H54 (cell line): ENCODE data around the gene PSME2.

Experiments
- DNase-seq: peaks from one replicate; pipeline ENCODE4 v3.0.0; 2011; ENCODE audit warnings: low spot score, mixed read lengths; ENCODE audit not compliant: insufficient read length
- FAIRE-seq: peaks from 3 replicates; lab custom pipeline; 2011; peaks lifted over from hg19 to GRCh38; lab: Jason Lieb, UNC
- POLR2A ChIP-seq: IDR thresholded peaks from 2 replicates; pipeline ENCODE4 v1.6.1; 2011; ENCODE audit warnings: low read depth, mild to moderate bottlenecking, low read length

PSME2 gene

DNA sequence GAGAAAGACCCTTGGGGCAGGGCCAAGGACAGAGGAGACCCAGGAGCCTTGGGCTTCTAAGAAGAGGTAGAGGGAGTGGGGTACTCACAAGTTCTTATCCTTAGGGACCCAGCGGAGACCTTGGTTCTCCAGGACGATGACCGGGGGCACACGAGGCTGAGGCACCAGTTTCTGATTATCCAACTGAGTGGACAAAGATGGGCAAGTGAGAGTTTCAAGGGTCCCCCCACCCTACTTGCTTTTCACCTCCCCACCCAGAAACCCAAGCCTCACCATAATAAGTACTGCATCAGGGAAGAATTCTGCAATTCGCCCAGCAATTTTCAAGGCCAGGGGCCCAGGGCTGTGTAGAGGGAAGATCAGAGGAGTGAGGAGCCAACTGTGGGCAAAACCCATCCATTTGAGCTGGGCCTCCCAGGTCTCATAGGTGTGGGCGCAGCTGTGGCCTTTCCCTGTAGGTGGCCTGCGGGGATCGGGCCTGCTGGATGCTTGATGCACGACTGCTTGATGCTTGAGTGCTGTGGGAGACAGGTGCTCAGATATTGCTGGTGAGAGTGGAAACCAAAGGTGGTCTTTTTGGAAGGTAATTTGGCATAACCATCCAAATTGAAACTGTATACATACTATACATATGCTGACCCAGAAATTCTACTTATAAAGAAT, 7.0 kb downstream of the PSME2 start:
- TF ChIP-seq POLR2A, result no peak
- no peak for FAIRE-seq
- DNase-seq, result no peak

DNA sequence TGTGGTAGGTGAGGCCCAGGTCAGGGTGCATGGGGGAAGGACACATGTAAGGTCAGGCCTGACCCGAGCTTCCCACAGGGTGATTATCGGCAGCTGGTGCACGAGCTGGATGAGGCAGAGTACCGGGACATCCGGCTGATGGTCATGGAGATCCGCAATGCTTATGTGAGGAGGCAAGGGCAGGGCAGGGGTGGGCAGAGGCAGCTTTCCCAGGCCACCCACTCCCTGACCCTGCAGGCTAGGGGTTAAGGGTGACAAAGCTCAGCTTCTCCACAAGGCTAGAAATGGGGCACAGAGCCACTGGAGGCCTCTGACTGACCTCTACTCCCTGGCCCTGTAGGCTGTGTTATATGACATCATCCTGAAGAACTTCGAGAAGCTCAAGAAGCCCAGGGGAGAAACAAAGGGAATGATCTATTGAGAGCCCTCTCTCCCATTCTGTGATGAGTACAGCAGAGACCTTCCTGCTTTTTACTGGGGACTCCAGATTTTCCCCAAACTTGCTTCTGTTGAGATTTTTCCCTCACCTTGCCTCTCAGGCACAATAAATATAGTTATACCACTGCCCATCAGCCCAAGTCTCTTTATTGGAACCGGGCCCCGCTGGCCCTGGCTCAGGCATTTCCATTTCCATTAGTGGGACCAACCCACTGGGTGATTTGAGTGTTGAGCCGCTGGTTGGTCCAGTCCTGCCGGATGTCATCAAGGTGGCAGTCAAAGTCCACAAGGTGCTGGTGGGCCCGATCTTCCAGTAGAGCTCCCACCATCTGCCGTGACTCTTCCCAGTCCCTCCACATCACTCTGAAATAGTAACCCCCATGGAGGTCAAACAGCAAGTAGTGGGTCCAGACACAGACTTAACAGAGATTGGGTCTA, 7.8 kb downstream of the PSME2 start:
- FAIRE-seq (no peak), DNase-seq (no peak)
- no peak for TF ChIP-seq POLR2A

- DNase-seq (no peak), FAIRE-seq (no peak)
- no peak; the same call in 1 of the 2 replicates for TF ChIP-seq POLR2A
These were observed 8.6 kb downstream of the PSME2 start for GRCh38 chr14:24137529-24138395.

DNA sequence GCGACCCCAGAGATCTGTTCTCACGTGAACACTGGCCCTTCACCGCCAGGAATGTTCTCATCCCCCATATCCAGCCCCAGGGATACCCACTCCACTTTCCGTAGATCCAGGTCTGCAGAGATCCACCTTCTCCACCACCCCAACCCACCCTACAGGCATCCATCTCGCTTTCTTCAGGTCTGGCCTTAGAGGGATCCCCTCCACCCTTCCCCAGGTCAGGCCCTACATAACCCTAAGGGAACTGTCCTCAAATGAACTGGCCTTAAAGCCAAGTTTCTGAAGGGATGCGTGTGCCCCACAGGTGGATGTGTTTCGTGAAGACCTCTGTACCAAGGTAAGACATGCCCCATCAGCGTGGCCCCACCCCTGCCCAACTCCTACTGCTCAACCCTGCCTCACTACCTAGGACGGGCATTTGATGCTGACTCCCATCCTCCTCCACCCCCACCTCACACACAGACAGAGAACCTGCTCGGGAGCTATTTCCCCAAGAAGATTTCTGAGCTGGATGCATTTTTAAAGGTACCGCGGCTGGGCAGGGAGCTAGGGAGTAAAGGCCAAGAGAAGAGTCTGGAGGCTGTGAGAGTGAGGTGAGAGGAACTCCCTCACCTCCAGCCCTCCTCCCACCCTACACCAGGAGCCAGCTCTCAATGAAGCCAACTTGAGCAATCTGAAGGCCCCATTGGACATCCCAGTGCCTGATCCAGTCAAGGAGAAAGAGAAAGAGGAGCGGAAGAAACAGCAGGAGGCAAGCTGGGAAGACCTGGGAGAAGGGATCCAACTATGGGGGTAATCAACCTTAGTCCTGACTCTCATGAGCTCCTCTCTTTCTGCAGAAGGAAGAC, 9.5 kb downstream of the PSME2 start:
- DNase-seq (no peak), FAIRE-seq (no peak)
- TF ChIP-seq POLR2A, result no peak

DNA sequence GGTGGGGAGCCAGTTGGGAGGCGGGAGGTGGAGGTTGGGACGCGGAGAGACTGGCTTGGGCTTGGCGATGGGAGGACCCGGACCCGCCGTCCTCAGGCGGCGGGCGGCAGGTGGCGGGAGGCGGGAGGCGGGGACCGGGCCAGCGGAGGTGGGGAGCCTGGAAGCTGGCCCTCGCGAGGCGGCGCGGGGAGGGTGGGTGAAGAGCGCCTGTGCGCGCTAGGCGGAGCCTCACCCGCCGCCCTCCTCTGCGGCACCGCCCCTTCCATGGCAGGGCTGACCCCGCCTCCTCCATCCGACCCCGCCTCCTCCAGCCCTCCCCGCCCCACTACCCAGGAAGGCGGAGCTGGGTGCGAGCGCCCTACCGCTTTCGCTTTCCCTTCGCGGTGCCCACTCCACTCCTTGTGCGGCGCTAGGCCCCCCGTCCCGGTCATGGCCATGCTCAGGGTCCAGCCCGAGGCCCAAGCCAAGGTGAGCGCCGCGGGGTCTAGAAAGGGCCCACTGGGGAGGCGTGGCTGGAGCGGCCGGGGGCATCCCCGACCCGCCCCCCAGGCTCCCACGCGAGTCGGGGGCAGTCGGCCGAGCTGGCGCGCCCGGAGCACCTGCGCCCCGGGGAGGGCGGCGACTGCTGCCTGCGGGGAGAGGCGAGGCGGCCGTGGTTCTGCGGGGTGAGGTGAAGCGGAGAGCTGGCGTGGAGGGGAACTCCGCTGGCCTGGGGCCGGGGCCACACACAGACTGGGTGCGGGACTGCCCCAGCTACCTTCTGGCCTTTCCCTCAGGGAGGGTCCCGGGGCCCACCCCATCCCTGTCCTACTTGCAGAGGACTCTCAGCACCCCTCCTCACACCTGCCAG, 10.4 kb downstream of the PSME2 start, which contains the start of gene PSME1:
TSS of gene PSME1 (plus strand) at position 361 of the 850 bp plus-strand sequence. CDS start at position 430, 69 bp downstream.
- DNase-seq (peak; percentile 59), FAIRE-seq (peak; percentile 81)
- TF ChIP-seq POLR2A, result peak; percentile 22; the same call in 1 of the 2 replicates

DNA sequence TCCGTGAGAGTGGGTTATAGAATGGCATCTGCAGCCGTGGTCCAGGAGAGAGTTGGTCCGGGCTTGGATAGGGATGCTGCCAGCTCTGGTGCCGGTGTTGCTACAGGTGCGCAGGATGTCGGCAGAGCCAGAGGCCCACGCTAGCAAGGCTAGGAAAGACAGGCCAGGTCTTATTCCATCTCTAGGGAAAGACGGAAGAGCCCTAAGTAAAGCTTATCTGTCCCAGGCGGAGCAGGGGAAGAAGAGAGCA, 10.9 kb downstream of the PSME2 start:
- TF ChIP-seq POLR2A, result no peak
- DNase-seq, result no peak
- FAIRE-seq, result no peak

DNA sequence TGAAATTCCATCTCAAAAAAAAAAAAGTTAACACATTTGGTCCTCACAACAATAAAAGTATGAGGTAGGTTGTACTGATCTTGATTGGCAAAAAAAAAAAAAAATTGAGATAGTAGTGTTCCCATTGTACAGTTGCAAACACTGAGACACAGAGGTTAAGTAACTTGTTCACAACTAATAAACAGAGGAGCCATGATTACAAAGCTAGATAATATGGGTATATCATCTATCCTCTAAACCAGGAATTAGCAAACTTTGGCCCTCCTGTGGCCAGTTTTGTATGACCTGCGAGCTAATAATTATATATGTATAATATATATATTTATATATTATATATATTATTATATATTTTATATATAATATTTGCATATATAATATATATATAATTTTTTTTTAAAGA, 12.7 kb downstream of the PSME2 start:
- DNase-seq (no peak), FAIRE-seq (no peak)
- no peak for TF ChIP-seq POLR2A

DNA sequence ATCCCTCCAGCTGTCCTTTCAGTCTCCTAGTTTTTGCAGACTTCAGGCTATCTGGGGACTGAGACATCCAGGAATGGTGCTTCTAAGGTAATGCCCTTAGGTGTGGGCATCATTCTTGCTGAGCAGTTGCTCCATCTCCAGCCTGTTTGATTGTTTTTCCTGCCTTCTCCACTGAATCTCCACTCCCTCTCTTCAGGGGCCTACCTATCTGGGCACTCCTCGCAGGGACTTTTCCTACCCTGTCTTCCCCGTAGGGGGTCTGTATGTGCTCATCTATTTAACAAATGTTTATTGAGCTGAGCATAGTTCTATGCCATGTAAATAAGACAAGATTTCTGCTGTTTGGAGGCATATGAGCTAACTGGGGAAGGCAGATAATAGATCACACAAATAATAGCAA, 13.4 kb downstream of the PSME2 start:
- TF ChIP-seq POLR2A, result no peak
- DNase-seq, result no peak
- no peak for FAIRE-seq

DNA sequence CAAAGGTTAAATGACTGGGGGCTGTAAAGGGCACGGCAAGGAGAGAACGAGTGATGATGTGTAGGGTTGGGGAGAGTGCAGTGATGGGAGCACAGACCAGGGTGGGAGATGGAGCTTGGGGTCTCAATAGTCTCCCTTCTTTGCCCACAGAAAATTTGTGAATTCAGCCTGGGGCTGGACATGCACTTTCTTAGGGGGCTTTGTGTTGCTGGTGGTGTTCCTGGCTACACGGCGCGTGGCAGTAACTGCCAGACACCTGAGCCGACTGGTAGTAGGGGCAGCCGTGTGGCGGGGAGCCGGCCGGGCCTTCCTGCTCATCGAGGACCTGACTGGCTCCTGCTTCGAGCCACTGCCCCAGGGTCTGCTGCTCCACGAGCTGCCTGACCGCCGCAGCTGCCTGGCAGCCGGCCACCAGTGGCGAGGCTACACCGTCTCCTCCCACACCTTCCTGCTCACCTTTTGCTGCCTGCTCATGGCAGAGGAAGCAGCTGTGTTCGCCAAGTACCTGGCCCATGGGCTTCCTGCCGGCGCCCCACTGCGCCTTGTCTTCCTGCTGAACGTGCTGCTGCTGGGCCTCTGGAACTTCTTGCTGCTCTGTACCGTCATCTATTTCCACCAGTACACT, 14.2 kb downstream of the PSME2 start:
- FAIRE-seq (no peak), DNase-seq (no peak)
- TF ChIP-seq POLR2A, result no peak

DNA sequence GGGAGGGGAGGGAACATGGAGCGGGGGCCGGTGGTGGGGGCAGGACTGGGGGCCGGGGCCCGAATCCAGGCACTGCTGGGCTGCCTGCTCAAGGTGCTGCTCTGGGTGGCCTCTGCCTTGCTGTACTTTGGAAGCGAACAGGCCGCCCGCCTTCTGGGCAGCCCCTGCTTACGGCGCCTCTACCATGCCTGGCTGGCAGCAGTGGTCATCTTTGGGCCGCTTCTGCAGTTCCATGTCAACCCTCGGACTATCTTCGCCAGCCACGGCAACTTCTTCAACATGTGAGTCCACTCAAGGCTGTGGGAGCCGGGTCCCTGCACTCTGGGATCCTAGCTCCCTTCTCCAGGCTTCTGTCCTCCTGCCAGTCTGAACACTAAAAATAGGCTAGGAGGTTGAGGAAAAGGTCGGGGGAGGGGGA, 14.9 kb downstream of the PSME2 start:
- TF ChIP-seq POLR2A, result no peak
- FAIRE-seq (no peak), DNase-seq (no peak)

- DNase-seq (no peak), FAIRE-seq (no peak)
- TF ChIP-seq POLR2A, result no peak
These were observed 15.5 kb downstream of the PSME2 start for GRCh38 chr14:24130717-24131548.
